Endothelial cell of umbilical vein (primary cell): Measurements from ENCODE around the gene EIF2B5. TPM values are rescaled to one million over a fixed set of nuclear protein-coding genes. Genes with fewer than 3 reads are reported as not detected.

Experiments
- BruUV-seq: library from RNA; stranded (reverse); fragments of 400-500 nt; replicated peaks from 2 replicates; lab custom pipeline; 2021; lab: Mats Ljungman, UMichigan
- CTCF ChIA-PET: fragments of 300-600, 350-600 bp; sonication (Branson Sonifier 250); formaldehyde crosslinking; loops from one replicate; lab custom pipeline; 2021; ENCODE audit warnings: antibody characterized with exemption, inconsistent platforms; lab: Charles Lee
- POLR2A ChIA-PET: fragments of 300-600, 350-600 bp; sonication (Branson Sonifier 250); formaldehyde crosslinking; loops from one replicate; lab custom pipeline; 2021; ENCODE audit warnings: antibody characterized with exemption, inconsistent platforms; lab: Charles Lee
- DNase-seq: peaks from one replicate; pipeline ENCODE4 v3.0.0-alpha.2; 2011; ENCODE audit warnings: low read depth, low spot score
- FAIRE-seq: peaks from 2 replicates; lab custom pipeline; 2011; peaks lifted over from hg19 to GRCh38; lab: Jason Lieb, UNC
- H2AFZ ChIP-seq: 2 replicates; pipeline ENCODE4 v1.6.0; 2012; ENCODE audit warnings: low read depth, low read length, control low read depth, inconsistent platforms
- H3K27ac ChIP-seq: 2 replicates; pipeline ENCODE4 v1.5.1; 2011; ENCODE audit warnings: low read depth, mild to moderate bottlenecking, control low read depth, low read length, moderate library complexity; ENCODE audit not compliant: insufficient read depth
- H3K27me3 ChIP-seq, 2 experiments: 2 replicates each; pipeline versions ENCODE4 v1.6.0 to v1.6.1; 2011; ENCODE audit warnings: low read length in 2 of 2, mixed read lengths in 1 of 2; ENCODE audit not compliant: control insufficient read depth in 2 of 2, insufficient read depth in 2 of 2
- H3K36me3 ChIP-seq, 2 experiments: 2 replicates in 1 of 2; 3 replicates in 1 of 2; pipeline ENCODE4 v1.5.1; 2011; ENCODE audit warnings: low read length in 2 of 2, mild to moderate bottlenecking in 1 of 2, moderate library complexity in 1 of 2; ENCODE audit not compliant: control insufficient read depth in 2 of 2, insufficient read depth in 2 of 2; ENCODE audit errors: extremely low read depth in 1 of 2
- H3K4me1 ChIP-seq: 3 replicates; pipeline ENCODE4 v1.5.1; 2011; ENCODE audit warnings: mild to moderate bottlenecking, low read length; ENCODE audit not compliant: control insufficient read depth, insufficient read depth; ENCODE audit errors: extremely low read depth
- H3K4me2 ChIP-seq: 2 replicates; pipeline ENCODE4 v1.6.1; 2011; ENCODE audit warnings: low read length, control low read depth, mixed read lengths; ENCODE audit not compliant: insufficient read depth
- H3K4me3 ChIP-seq, 3 experiments: fragments of 200-600 bp in 1 of 3; sonication (generic), shearing (Covaris generic) in 1 of 3; replicated peaks in 1 of 3; 2 replicates each; pipeline ENCODE4 v1.5.1; 2011 to 2016; ENCODE audit warnings: control low read depth in 3 of 3, low read length in 3 of 3, mild to moderate bottlenecking in 2 of 3, inconsistent platforms in 1 of 3, low read depth in 1 of 3, moderate library complexity in 1 of 3; ENCODE audit not compliant: insufficient read depth in 1 of 3
- H3K79me2 ChIP-seq: 2 replicates; pipeline ENCODE4 v1.6.0; 2012; ENCODE audit warnings: low read length, inconsistent platforms; ENCODE audit not compliant: control insufficient read depth, insufficient read depth
- H3K9ac ChIP-seq: replicated peaks from 2 replicates; pipeline ENCODE3; 2011; ENCODE audit warnings: low read length, control low read depth; ENCODE audit not compliant: insufficient read depth; ENCODE audit errors: extremely low read depth
- H3K9me1 ChIP-seq: replicated peaks from 3 replicates; pipeline ENCODE4 v1.6.0; 2011; ENCODE audit warnings: mild to moderate bottlenecking, low read length; ENCODE audit not compliant: control insufficient read depth, insufficient read depth; ENCODE audit errors: extremely low read depth
- H3K9me3 ChIP-seq: replicated peaks from 2 replicates; pipeline ENCODE4 v1.5.1; 2012; ENCODE audit warnings: low read length, inconsistent platforms; ENCODE audit not compliant: control insufficient read depth, insufficient read depth
- H4K20me1 ChIP-seq: replicated peaks from 2 replicates; pipeline ENCODE3; 2011; ENCODE audit warnings: mild to moderate bottlenecking, low read length; ENCODE audit not compliant: control insufficient read depth, insufficient read depth; ENCODE audit errors: extremely low read depth
- MYC ChIP-seq: IDR thresholded peaks from one replicate; pipeline ENCODE4 v1.6.1; 2011; ENCODE audit warnings: mild to moderate bottlenecking, low read depth, low read length
- dilution Hi-C: fragments of 300-500 bp; cut with MboI; formaldehyde crosslinking; loops from one replicate; pipeline ENCODE4 v1.15.0; 2019; ENCODE audit warnings: low sequenced_read_pairs; ENCODE audit not compliant: extremely low pct_ligation_motif_present
- intact Hi-C: fragments of 100-400 bp; cut with micrococcal nuclease; formaldehyde crosslinking; loops from one replicate; pipeline ENCODE4 v1.10.0; 2022
- polyA plus RNA-seq, 4 experiments: library from polyadenylated mRNA; depleted of rRNA in 3 of 4; stranded (reverse) in 3 of 4; unstranded in 1 of 4; fragments of >200 nt; gene quantifications; 2 replicates each; pipeline versions ENCODE4 v1.2.1 to v1.2.3, GENCODE V29; 2011 to 2012; ENCODE audit warnings: missing spikeins in 1 of 4
- total RNA-seq: library from RNA; stranded (reverse); gene quantifications from 2 replicates; pipeline ENCODE4 v1.2.3, GENCODE V29; 2021
- TF ChIP-seq, protein P1 (sequence below), 2 donors: IDR thresholded peaks; 1 replicate in 1 of 2; 2 replicates in 1 of 2; pipeline ENCODE4 v1.5.1; 2011; ENCODE audit warnings: low read length in 2 of 2, mild to moderate bottlenecking in 2 of 2, moderate library complexity in 2 of 2, control low read depth in 1 of 2, inconsistent platforms in 1 of 2, low read depth in 1 of 2; ENCODE audit not compliant: insufficient read depth in 1 of 2; ENCODE audit errors: extremely low read depth in 1 of 2
- TF ChIP-seq, protein P2 (sequence below): IDR thresholded peaks from 2 replicates; pipeline ENCODE4 v1.6.1; 2011; ENCODE audit not compliant: insufficient read depth, insufficient read length

The EIF2B5 gene
- total and polyA plus RNA-seq, 2 donors (not counting 3 experiments of a cell fraction or from before 2014, with no cell fraction given), result 42.7 to 44.7 TPM

DNA sequence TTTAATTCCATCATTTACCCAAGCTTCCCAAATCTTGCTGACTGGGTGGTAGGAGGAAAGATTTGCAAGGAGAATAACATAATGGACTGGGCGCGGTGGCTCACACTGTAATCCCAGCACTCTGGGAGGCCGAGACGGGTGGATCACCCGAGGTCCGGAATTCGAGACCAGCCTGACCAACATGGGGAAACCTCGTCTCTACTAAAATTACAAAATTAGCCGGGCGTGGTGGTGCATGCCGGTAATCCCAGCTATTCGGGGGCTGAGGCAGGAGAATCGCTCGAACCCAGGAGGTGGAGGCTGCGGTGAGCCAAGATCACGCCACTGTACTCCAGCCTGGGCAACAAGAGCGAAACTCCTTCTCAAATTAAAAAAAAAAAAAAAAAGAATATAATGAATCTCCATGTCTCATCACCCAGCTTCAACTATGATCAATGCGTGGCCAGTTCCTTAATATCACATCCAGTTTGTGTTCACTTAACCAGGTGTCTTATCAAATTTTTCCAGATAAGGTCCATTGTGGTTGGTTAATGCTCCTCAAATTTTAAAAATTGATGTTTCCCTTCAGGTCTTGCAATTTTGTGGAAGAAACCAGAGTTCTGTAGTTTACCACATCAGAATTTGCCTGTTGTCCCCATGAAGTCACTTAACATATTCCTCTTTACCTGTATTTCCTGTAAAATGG is 49.5 kb downstream of the EIF2B5 start:
- intact Hi-C loops (loop anchor here (1.0 to 5.0 kb wide), 4 partner anchors 8 to 166 kb away; partner anchors contain the start of gene VWA5B2), dilution Hi-C loops (no loop called here)
- Histone ChIP-seq H3K79me2 (peaks cover 25% of the 10 kb centered on the region), H3K36me3 (peaks cover 30 to 58% of the 10 kb centered on the region in 2 experiments), H4K20me1 (no peaks in the 10 kb centered on the region), H3K9me1 (no peaks in the 10 kb centered on the region), H3K9me3 (no peaks in the 10 kb centered on the region), H3K27ac (peak overlapping the region; percentile 64), H3K9ac (peak overlapping the region; percentile 37), H3K4me3 (no peak overlapping the region), H3K4me1 (peaks cover 22% of the 10 kb centered on the region), H2AFZ (no peak overlapping the region), H3K27me3 (no peaks in the 10 kb centered on the region), H3K4me2 (peak overlapping the region; percentile 33)
- TF ChIP-seq MYC, result no peak
- TF ChIP-seq, protein P1, sequence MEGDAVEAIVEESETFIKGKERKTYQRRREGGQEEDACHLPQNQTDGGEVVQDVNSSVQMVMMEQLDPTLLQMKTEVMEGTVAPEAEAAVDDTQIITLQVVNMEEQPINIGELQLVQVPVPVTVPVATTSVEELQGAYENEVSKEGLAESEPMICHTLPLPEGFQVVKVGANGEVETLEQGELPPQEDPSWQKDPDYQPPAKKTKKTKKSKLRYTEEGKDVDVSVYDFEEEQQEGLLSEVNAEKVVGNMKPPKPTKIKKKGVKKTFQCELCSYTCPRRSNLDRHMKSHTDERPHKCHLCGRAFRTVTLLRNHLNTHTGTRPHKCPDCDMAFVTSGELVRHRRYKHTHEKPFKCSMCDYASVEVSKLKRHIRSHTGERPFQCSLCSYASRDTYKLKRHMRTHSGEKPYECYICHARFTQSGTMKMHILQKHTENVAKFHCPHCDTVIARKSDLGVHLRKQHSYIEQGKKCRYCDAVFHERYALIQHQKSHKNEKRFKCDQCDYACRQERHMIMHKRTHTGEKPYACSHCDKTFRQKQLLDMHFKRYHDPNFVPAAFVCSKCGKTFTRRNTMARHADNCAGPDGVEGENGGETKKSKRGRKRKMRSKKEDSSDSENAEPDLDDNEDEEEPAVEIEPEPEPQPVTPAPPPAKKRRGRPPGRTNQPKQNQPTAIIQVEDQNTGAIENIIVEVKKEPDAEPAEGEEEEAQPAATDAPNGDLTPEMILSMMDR (IDR thresholded peaks at IDR 0.05; ENCODE audit: extremely low read depth in 1 of 2, insufficient read depth in 1 of 2, low read depth in 1 of 2, low read length in 2 of 2), result no peak
- TF ChIP-seq, protein P2, sequence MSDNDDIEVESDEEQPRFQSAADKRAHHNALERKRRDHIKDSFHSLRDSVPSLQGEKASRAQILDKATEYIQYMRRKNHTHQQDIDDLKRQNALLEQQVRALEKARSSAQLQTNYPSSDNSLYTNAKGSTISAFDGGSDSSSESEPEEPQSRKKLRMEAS, result no peak
- FAIRE-seq (peak; percentile 33), DNase-seq (no peak)
- POLR2A ChIA-PET, result interaction anchor here (1.2 kb wide), 1 partner anchor 11 kb away, joined by 5 read pairs; no protein-coding TSS in a partner anchor
- CTCF ChIA-PET, result interaction anchor here (0.7 to 3.7 kb wide), 7 partner anchors 8 to 289 kb away, joined by 3 to 25 read pairs (median 4); partner anchors contain the start of gene AP2M1
- BruUV-seq, result no TSS peak
